PC-3 (cell line): ENCODE results near the gene GPANK1.

Experiments
- EZH2 ChIP-seq: fragments of 300-600 bp; sonication (generic); IDR thresholded peaks from one replicate; pipeline ENCODE4 v1.6.1; 2017; ENCODE audit warnings: antibody characterized with exemption, mild to moderate bottlenecking, low read length; ENCODE audit not compliant: unreplicated experiment
- EZH2phosphoT487 ChIP-seq: fragments of 300-600 bp; sonication (generic); IDR thresholded peaks from 2 replicates; pipeline ENCODE4 v1.6.1; 2018; ENCODE audit warnings: mild to moderate bottlenecking, antibody characterized with exemption, low read length, borderline replicate concordance
- TF ChIP-seq, protein P1 (sequence below): fragments of 300-600 bp; sonication (generic); conservative IDR thresholded peaks from 2 replicates; pipeline ENCODE4 v1.5.1; 2017; ENCODE audit warnings: antibody characterized with exemption, low read depth, mild to moderate bottlenecking, low read length

DNA sequence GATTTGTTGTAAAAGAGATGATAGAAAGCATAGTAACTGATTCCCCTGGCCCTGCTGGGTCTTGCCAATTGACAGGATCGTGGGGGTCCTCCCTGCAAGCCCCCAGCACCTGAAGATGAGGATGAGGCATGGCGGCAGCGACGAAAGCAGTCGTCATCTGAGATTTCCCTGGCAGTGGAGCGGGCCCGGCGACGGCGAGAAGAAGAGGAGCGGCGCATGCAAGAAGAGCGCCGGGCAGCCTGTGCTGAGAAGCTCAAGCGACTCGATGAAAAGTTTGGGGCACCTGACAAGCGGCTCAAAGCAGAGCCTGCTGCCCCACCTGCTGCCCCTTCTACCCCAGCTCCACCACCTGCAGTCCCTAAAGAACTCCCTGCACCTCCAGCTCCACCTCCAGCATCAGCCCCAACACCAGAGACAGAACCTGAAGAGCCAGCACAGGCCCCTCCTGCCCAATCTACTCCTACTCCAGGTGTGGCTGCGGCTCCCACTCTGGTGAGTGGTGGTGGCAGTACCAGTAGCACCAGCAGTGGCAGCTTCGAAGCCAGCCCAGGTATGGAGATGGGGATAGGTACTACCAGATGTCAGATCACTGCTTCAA, 37.0 kb downstream of the GPANK1 start:
- TF ChIP-seq EZH2 (no peak), EZH2phosphoT487 (no peak)
- TF ChIP-seq, protein P1, sequence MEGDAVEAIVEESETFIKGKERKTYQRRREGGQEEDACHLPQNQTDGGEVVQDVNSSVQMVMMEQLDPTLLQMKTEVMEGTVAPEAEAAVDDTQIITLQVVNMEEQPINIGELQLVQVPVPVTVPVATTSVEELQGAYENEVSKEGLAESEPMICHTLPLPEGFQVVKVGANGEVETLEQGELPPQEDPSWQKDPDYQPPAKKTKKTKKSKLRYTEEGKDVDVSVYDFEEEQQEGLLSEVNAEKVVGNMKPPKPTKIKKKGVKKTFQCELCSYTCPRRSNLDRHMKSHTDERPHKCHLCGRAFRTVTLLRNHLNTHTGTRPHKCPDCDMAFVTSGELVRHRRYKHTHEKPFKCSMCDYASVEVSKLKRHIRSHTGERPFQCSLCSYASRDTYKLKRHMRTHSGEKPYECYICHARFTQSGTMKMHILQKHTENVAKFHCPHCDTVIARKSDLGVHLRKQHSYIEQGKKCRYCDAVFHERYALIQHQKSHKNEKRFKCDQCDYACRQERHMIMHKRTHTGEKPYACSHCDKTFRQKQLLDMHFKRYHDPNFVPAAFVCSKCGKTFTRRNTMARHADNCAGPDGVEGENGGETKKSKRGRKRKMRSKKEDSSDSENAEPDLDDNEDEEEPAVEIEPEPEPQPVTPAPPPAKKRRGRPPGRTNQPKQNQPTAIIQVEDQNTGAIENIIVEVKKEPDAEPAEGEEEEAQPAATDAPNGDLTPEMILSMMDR: no peak
